KMS-11 (cell line): ENCODE data around the gene MITF.

ENCODE experiments used
- H2AFZ ChIP-seq: fragments of 200-600 bp; sonication (generic); 2 replicates; pipeline ENCODE4 v1.6.1; 2016; ENCODE audit warnings: antibody characterized with exemption, mixed run types, low read depth
- H3K27ac ChIP-seq: fragments of 200-600 bp; sonication (generic); 2 replicates; pipeline ENCODE4 v1.6.1; 2016; ENCODE audit warnings: mild to moderate bottlenecking, mixed run types
- H3K27me3 ChIP-seq: fragments of 200-600 bp; sonication (generic); 2 replicates; pipeline ENCODE4 v1.6.1; 2017; ENCODE audit warnings: mild to moderate bottlenecking, low read depth, mixed run types, moderate library complexity; ENCODE audit not compliant: insufficient read depth
- H3K36me3 ChIP-seq: fragments of 200-600 bp; sonication (generic); 2 replicates; pipeline ENCODE4 v1.6.1; 2017; ENCODE audit warnings: mild to moderate bottlenecking, mixed run types; ENCODE audit not compliant: insufficient read depth
- H3K4me1 ChIP-seq: fragments of 200-600 bp; sonication (generic); 2 replicates; pipeline ENCODE4 v1.6.1; 2016; ENCODE audit warnings: mild to moderate bottlenecking, low read depth, mixed run types; ENCODE audit not compliant: poor library complexity, severe bottlenecking
- H3K4me2 ChIP-seq: fragments of 200-600 bp; sonication (generic); 2 replicates; pipeline ENCODE4 v1.7.0; 2016; ENCODE audit warnings: mild to moderate bottlenecking, mixed run types
- H3K4me3 ChIP-seq: fragments of 200-600 bp; sonication (generic); IDR thresholded peaks from 2 replicates; pipeline ENCODE4 v1.6.1; 2017; ENCODE audit warnings: low read depth, low read length, mixed read lengths; ENCODE audit not compliant: insufficient read depth
- H3K79me2 ChIP-seq: fragments of 200-600 bp; sonication (generic); 2 replicates; pipeline ENCODE4 v1.6.1; 2016; ENCODE audit warnings: low read depth, mixed run types; ENCODE audit not compliant: insufficient read depth
- H3K9ac ChIP-seq: fragments of 200-600 bp; sonication (generic); 2 replicates; pipeline ENCODE4 v1.6.1; 2016; ENCODE audit warnings: mild to moderate bottlenecking, mixed run types
- H4K20me1 ChIP-seq: fragments of 200-600 bp; sonication (generic); 2 replicates; pipeline ENCODE4 v1.6.1; 2016; ENCODE audit warnings: mild to moderate bottlenecking, mixed run types; ENCODE audit not compliant: insufficient read depth
- TF ChIP-seq, protein P1 (sequence below): fragments of 200-600 bp; sonication (generic); conservative IDR thresholded peaks from 2 replicates; pipeline ENCODE4 v1.6.1; 2017; ENCODE audit warnings: low read depth, mild to moderate bottlenecking, antibody characterized with exemption, low read length, moderate library complexity, mixed read lengths

MITF gene

DNA sequence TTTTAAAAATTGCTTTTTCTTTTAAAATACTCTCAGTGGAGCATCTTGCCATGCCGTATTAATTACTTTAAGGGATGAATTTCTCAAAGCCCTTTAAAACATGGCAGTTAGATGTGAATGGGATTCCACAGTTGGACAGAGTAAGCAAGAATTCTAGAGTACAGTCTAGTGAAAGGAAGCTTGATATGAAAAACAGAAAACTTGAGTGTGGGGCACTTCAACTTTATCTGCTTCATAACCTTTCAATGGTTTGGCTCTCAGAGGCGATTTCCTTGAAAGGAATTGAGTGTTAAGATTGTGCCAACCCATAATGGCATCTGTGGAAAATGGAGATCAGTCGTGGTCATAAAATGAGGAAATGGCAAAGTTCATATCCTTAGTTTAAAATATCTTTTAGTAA, 132.6 kb downstream of the MITF start:
- H3K36me3 ChIP-seq: no peaks in the 10 kb centered on the region
- H3K4me3 ChIP-seq: no peak overlapping the region
- no peak overlapping the region for H3K27ac ChIP-seq
- no peak overlapping the region for H3K4me2 ChIP-seq
- no peaks in the 10 kb centered on the region for H3K27me3 ChIP-seq
- H4K20me1 ChIP-seq: no peaks in the 10 kb centered on the region
- H3K79me2 ChIP-seq: no peaks in the 10 kb centered on the region
- TF ChIP-seq, protein P1, sequence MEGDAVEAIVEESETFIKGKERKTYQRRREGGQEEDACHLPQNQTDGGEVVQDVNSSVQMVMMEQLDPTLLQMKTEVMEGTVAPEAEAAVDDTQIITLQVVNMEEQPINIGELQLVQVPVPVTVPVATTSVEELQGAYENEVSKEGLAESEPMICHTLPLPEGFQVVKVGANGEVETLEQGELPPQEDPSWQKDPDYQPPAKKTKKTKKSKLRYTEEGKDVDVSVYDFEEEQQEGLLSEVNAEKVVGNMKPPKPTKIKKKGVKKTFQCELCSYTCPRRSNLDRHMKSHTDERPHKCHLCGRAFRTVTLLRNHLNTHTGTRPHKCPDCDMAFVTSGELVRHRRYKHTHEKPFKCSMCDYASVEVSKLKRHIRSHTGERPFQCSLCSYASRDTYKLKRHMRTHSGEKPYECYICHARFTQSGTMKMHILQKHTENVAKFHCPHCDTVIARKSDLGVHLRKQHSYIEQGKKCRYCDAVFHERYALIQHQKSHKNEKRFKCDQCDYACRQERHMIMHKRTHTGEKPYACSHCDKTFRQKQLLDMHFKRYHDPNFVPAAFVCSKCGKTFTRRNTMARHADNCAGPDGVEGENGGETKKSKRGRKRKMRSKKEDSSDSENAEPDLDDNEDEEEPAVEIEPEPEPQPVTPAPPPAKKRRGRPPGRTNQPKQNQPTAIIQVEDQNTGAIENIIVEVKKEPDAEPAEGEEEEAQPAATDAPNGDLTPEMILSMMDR: no peak
- no peak overlapping the region for H2AFZ ChIP-seq
- H3K9ac ChIP-seq: no peak overlapping the region
- H3K4me1 ChIP-seq: no peaks in the 10 kb centered on the region

DNA sequence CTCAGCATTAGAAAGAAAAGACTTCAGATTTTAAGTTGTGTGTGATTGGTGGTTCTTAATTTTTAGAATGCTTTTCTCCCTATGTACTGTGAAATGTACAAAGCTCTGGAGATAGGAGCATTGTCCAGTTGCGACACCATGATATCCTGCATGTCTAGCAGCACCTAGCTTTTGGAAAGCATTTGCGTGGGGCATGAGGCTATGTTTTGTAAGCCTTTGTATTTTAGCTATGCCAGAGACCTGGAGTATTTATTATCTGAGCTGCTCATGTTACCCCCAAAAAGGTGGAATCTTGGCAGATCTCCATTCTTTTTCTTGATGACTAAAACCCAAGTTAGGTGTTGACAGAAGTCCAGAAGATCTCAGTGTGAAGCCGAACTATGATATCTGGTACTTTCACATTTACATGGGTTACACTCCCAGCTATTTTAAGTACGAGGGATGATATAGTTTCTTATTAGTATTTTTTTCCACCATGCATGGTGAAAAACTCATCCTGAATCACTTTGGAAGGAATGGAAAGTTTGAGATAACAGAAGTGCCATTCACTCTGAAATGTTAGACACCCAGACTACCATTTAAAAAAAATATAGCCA, 133.6 kb downstream of the MITF start:
- Histone ChIP-seq H3K36me3 (no peaks in the 10 kb centered on the region), H3K4me1 (no peaks in the 10 kb centered on the region), H3K4me2 (no peak overlapping the region), H4K20me1 (no peaks in the 10 kb centered on the region), H3K79me2 (no peaks in the 10 kb centered on the region), H3K4me3 (no peak overlapping the region), H3K9ac (no peak overlapping the region), H3K27me3 (no peaks in the 10 kb centered on the region), H3K27ac (no peak overlapping the region), H2AFZ (no peak overlapping the region)
- TF ChIP-seq, protein P1: no peak

DNA sequence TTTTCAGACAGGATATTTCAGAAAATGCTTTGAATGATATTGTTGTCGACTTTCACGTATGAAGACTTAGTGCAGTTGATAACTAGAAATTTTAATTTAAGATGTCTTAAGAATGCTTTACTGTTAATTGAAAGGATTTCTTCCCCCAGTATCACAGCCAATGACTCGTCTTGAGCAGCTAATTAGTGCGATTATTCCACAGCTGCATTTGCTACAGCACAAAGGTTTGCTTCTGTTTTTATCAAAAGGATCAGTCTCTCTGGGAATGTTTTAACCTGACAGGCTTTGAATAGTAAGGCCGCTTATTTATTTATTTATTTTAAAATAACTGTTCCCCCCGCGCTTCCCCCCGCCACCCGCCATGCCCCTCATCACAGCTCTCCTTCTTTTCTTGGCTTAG, 136.8 kb downstream of the MITF start:
- Histone ChIP-seq H3K4me2 (no peak overlapping the region), H3K27ac (no peak overlapping the region), H3K4me1 (no peaks in the 10 kb centered on the region), H3K36me3 (no peaks in the 10 kb centered on the region), H4K20me1 (no peaks in the 10 kb centered on the region), H3K4me3 (no peak overlapping the region), H3K79me2 (no peaks in the 10 kb centered on the region), H3K9ac (no peak overlapping the region), H3K27me3 (no peaks in the 10 kb centered on the region), H2AFZ (no peak overlapping the region)
- TF ChIP-seq, protein P1: no peak

DNA sequence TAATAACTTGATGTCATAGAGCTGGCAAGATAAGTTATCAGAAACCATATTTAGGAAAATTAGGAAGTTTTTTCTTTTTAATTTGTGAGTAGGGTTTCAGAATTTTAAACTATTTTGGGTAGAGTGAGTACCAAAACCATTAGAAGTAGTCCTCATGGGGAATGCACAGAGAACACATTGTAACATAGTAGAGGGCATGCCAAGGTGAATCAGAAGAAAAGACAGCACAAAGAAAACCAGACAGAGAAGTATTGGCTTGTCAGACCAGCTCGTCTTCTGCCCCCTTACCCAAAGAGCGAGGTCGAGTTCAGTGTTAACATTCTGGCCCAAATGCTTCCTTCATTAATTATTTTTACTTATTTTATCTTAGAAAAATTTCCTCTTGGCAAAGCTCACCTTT, 139.0 kb downstream of the MITF start:
- Histone ChIP-seq H3K4me3 (no peak overlapping the region), H2AFZ (no peak overlapping the region), H3K27me3 (no peaks in the 10 kb centered on the region), H4K20me1 (no peaks in the 10 kb centered on the region), H3K27ac (no peak overlapping the region), H3K4me2 (no peak overlapping the region), H3K4me1 (no peaks in the 10 kb centered on the region), H3K9ac (no peak overlapping the region), H3K79me2 (no peaks in the 10 kb centered on the region), H3K36me3 (no peaks in the 10 kb centered on the region)
- TF ChIP-seq, protein P1: no peak
